Mucosa of rectum (tissue), 2 donors: ENCODE results near the gene ZBTB7B.

ENCODE experiments used
- H3K27ac ChIP-seq, 2 donors: one replicate each; pipeline ENCODE4 v1.7.0; 2013; ENCODE audit warnings: inconsistent platforms in 2 of 2, low read depth in 2 of 2, low read length in 2 of 2
- H3K27me3 ChIP-seq, 2 donors: one replicate each; pipeline ENCODE4 v1.7.0; 2013; ENCODE audit warnings: low read length in 2 of 2; ENCODE audit not compliant: control insufficient read depth in 2 of 2, insufficient read depth in 2 of 2
- H3K36me3 ChIP-seq, 2 donors: one replicate each; pipeline ENCODE4 v1.7.0; 2013; ENCODE audit warnings: low read length in 2 of 2; ENCODE audit not compliant: control insufficient read depth in 2 of 2, insufficient read depth in 2 of 2
- H3K4me1 ChIP-seq, 2 donors: one replicate each; pipeline ENCODE4 v1.7.0; 2013; ENCODE audit warnings: low read length in 2 of 2, mild to moderate bottlenecking in 1 of 2; ENCODE audit not compliant: control insufficient read depth in 2 of 2, insufficient read depth in 2 of 2
- H3K4me3 ChIP-seq, 2 donors: one replicate each; pipeline ENCODE4 v1.7.0; 2013; ENCODE audit warnings: low read length in 2 of 2
- H3K9ac ChIP-seq, 2 donors: one replicate each; pipeline ENCODE4 v1.7.0; 2013; ENCODE audit warnings: low read length in 2 of 2, low read depth in 1 of 2, mild to moderate bottlenecking in 1 of 2
- H3K9me3 ChIP-seq, 2 donors: one replicate each; pipeline ENCODE4 v1.7.0; 2013; ENCODE audit warnings: low read length in 2 of 2; ENCODE audit not compliant: control insufficient read depth in 2 of 2
- donor health status: healthy.
- donor health status: Normal muscosa, but diverticular disease.

The ZBTB7B gene

GRCh38 chr1:155010211-155010918 is 7.8 kb downstream of the ZBTB7B start:
- peak overlapping the region; percentile 98 to 99 for H3K27ac ChIP-seq
- H3K9me3 ChIP-seq = no peaks in the 10 kb centered on the region
- peak overlapping the region; percentile 54 to 100 for H3K9ac ChIP-seq
- peaks cover 25 to 28% of the 10 kb centered on the region in 2 donors for H3K36me3 ChIP-seq
- peaks cover 66 to 82% of the 10 kb centered on the region in 2 donors for H3K4me1 ChIP-seq
- H3K27me3 ChIP-seq = no peaks in the 10 kb centered on the region
- peak overlapping the region; percentile 65 to 67 for H3K4me3 ChIP-seq

- Histone ChIP-seq H3K4me1 (peaks cover 64 to 78% of the 10 kb centered on the region in 2 donors), H3K27ac (peak overlapping the region; percentile 98 to 99), H3K27me3 (no peaks in the 10 kb centered on the region), H3K9ac (peak overlapping the region; percentile 58 to 60), H3K9me3 (no peaks in the 10 kb centered on the region), H3K4me3 (peak overlapping the region; percentile 22 to 67), H3K36me3 (peaks cover 32 to 34% of the 10 kb centered on the region in 2 donors)
These were observed 8.4 kb downstream of the ZBTB7B start for GRCh38 chr1:155011004-155011416.

GRCh38 chr1:155011437-155012025 is 8.9 kb downstream of the ZBTB7B start:
- H3K27ac ChIP-seq = peak overlapping the region; percentile 98 to 99
- H3K9me3 ChIP-seq = no peaks in the 10 kb centered on the region
- peak overlapping the region; percentile 58 to 60 for H3K9ac ChIP-seq
- H3K27me3 ChIP-seq = no peaks in the 10 kb centered on the region
- peak overlapping the region; percentile 50 to 67 for H3K4me3 ChIP-seq
- peaks cover 37 to 40% of the 10 kb centered on the region in 2 donors for H3K36me3 ChIP-seq
- H3K4me1 ChIP-seq = peaks cover 64 to 78% of the 10 kb centered on the region in 2 donors

GRCh38 chr1:155012026-155012546 is 9.5 kb downstream of the ZBTB7B start:
- Histone ChIP-seq H3K27me3 (no peaks in the 10 kb centered on the region), H3K4me1 (peaks cover 64 to 78% of the 10 kb centered on the region in 2 donors), H3K4me3 (peak overlapping the region in 1 of 2 donors; percentile 50), H3K36me3 (peaks cover 39 to 41% of the 10 kb centered on the region in 2 donors), H3K9me3 (no peaks in the 10 kb centered on the region), H3K27ac (peak overlapping the region; percentile 98 to 99), H3K9ac (peak overlapping the region; percentile 60)

- peak overlapping the region; percentile 98 to 99 for H3K27ac ChIP-seq
- H3K4me1 ChIP-seq = peaks cover 62 to 75% of the 10 kb centered on the region in 2 donors
- H3K9ac ChIP-seq = peak overlapping the region; percentile 60
- no peaks in the 10 kb centered on the region for H3K27me3 ChIP-seq
- peaks cover 39 to 41% of the 10 kb centered on the region in 2 donors for H3K36me3 ChIP-seq
- H3K4me3 ChIP-seq = no peak overlapping the region
- no peaks in the 10 kb centered on the region for H3K9me3 ChIP-seq
These were observed 10.4 kb downstream of the ZBTB7B start for GRCh38 chr1:155012776-155013602.

GRCh38 chr1:155013632-155014031 is 11.0 kb downstream of the ZBTB7B start:
- no peaks in the 10 kb centered on the region for H3K9me3 ChIP-seq
- H3K4me3 ChIP-seq = no peak overlapping the region
- peaks cover 63 to 73% of the 10 kb centered on the region in 2 donors for H3K4me1 ChIP-seq
- no peaks in the 10 kb centered on the region for H3K27me3 ChIP-seq
- peaks cover 39 to 43% of the 10 kb centered on the region in 2 donors for H3K36me3 ChIP-seq
- H3K9ac ChIP-seq = peak overlapping the region in 1 of 2 donors; percentile 60
- peak overlapping the region; percentile 98 to 99 for H3K27ac ChIP-seq

GRCh38 chr1:155014709-155015508 is 12.3 kb downstream of the ZBTB7B start:
- H3K27ac ChIP-seq = peak overlapping the region; percentile 92 to 93

GRCh38 chr1:155015527-155016230 is 13.1 kb downstream of the ZBTB7B start:
- H3K36me3 ChIP-seq = peaks cover 39 to 45% of the 10 kb centered on the region in 2 donors
- H3K9ac ChIP-seq = peak overlapping the region in 1 of 2 donors; percentile 74
- H3K9me3 ChIP-seq = no peaks in the 10 kb centered on the region
- H3K4me1 ChIP-seq = peaks cover 53 to 55% of the 10 kb centered on the region in 2 donors
- H3K4me3 ChIP-seq = no peak overlapping the region
- no peaks in the 10 kb centered on the region for H3K27me3 ChIP-seq
- H3K27ac ChIP-seq = peak overlapping the region; percentile 92 to 93

More at GRCh38 chr1:155014709-155015508, 12.3 kb downstream of the ZBTB7B start:
- no peak overlapping the region for H3K9ac ChIP-seq
- no peaks in the 10 kb centered on the region for H3K27me3 ChIP-seq
- no peaks in the 10 kb centered on the region for H3K9me3 ChIP-seq
- H3K36me3 ChIP-seq = peaks cover 39 to 50% of the 10 kb centered on the region in 2 donors
- peaks cover 61 to 62% of the 10 kb centered on the region in 2 donors for H3K4me1 ChIP-seq
- H3K4me3 ChIP-seq = no peak overlapping the region
